ENCODE results near the gene TRIM43. TPM values are rescaled to one million over a fixed set of nuclear protein-coding genes. Genes with fewer than 3 reads are reported as not detected.
"Not testable (repeated sequence)": the region's sequence is repeated elsewhere in the genome, so short reads cannot be mapped to it uniquely, and the experiment has no call there.

TRIM43 gene
- total RNA-seq, 1 donor from 2014 or later = not detected

- DNase-seq (ENCODE audit: low spot score); ATAC-seq: not testable (repeated sequence)
Measured at GRCh38 chr2:95640515-95641288, 48.9 kb downstream of the TRIM43 start.

- not testable (repeated sequence) for ATAC-seq; DNase-seq (ENCODE audit: low spot score)
Measured at GRCh38 chr2:95641289-95641575, 49.4 kb downstream of the TRIM43 start.

GRCh38 chr2:95641787-95642186, 50.0 kb downstream of the TRIM43 start:
- peak; percentile 2 for ATAC-seq
- not testable (repeated sequence) for DNase-seq (ENCODE audit: low spot score)

- not testable (repeated sequence) for DNase-seq (ENCODE audit: low spot score); ATAC-seq
Measured at GRCh38 chr2:95642360-95642759, 50.6 kb downstream of the TRIM43 start.

- DNase-seq (ENCODE audit: low spot score); ATAC-seq: not testable (repeated sequence)
Measured at GRCh38 chr2:95642951-95643350, 51.1 kb downstream of the TRIM43 start.

GRCh38 chr2:95645312-95645711, 53.5 kb downstream of the TRIM43 start:
- DNase-seq (ENCODE audit: low spot score) = not testable (repeated sequence)
- peak; percentile 42 for ATAC-seq

- peak; percentile 85 for ATAC-seq
- not testable (repeated sequence) for DNase-seq (ENCODE audit: low spot score)
Measured at GRCh38 chr2:95646274-95646994, 54.6 kb downstream of the TRIM43 start.

- not testable (repeated sequence) for ATAC-seq; DNase-seq (ENCODE audit: low spot score)
Measured at GRCh38 chr2:95648894-95649544, 57.2 kb downstream of the TRIM43 start.

Other genes starting within 250 kb of the TRIM43 start
- gene FAHD2A, start 189.3 kb upstream of the TRIM43 start, total RNA-seq = 75.2 TPM
- gene TRIM43B, start 107.2 kb upstream of the TRIM43 start, total RNA-seq = not detected

Measured in left lobe of liver (tissue), 2 donors.